ELF-1 (cell line): Measurements from ENCODE around the gene CPT1C.

Experiments
- DNase-seq: peaks from one replicate; pipeline ENCODE4 v3.0.0-alpha.2; 2016; ENCODE audit warnings: low read depth, low spot score

Gene CPT1C

GRCh38 chr19:49755956-49756355 is 65.0 kb downstream of the CPT1C start:
- no peak for DNase-seq

- peak; percentile 45 for DNase-seq
Measured at GRCh38 chr19:49758292-49758691, 67.4 kb downstream of the CPT1C start.

- DNase-seq, result peak; percentile 13
Measured at GRCh38 chr19:49761249-49761624, 70.3 kb downstream of the CPT1C start.

GRCh38 chr19:49761625-49762311 is 70.9 kb downstream of the CPT1C start:
- DNase-seq, result peak; percentile 70

- no peak for DNase-seq
Measured at GRCh38 chr19:49763230-49763629, 72.3 kb downstream of the CPT1C start, which contains the start of gene TSKS. TSKS (minus strand) TSS chr19:49763306; CDS start chr19:49763247, 59 bp downstream.
